BLaER1 (cell line): ENCODE data around the gene PLEKHD1.

Experiments used
- H3K27ac ChIP-seq: shearing (Covaris generic); formaldehyde crosslinking; 2 replicates; pipeline ENCODE4 v1.8.1; 2022
- H3K27me3 ChIP-seq: shearing (Covaris generic); formaldehyde crosslinking; 2 replicates; pipeline ENCODE4 v1.8.1; 2022
- H3K36me3 ChIP-seq: shearing (Covaris generic); formaldehyde crosslinking; 2 replicates; pipeline ENCODE4 v1.8.1; 2022
- H3K4me1 ChIP-seq: shearing (Covaris generic); formaldehyde crosslinking; 2 replicates; pipeline ENCODE4 v1.8.1; 2022
- H3K4me2 ChIP-seq: shearing (Covaris generic); formaldehyde crosslinking; 2 replicates; pipeline ENCODE4 v1.8.1; 2022
- H3K4me3 ChIP-seq: shearing (Covaris generic); formaldehyde crosslinking; 2 replicates; pipeline ENCODE4 v1.8.1; 2022
- H3K9ac ChIP-seq: shearing (Covaris generic); formaldehyde crosslinking; 2 replicates; pipeline ENCODE4 v1.8.1; 2022
- H3K9me3 ChIP-seq: shearing (Covaris generic); formaldehyde crosslinking; 2 replicates; pipeline ENCODE4 v1.8.1; 2022
- H4K20me1 ChIP-seq: shearing (Covaris generic); formaldehyde crosslinking; 2 replicates; pipeline ENCODE4 v1.8.1; 2022
- Cebpa-rat ChIP-seq: shearing (Covaris generic); IDR thresholded peaks from 2 replicates; pipeline ENCODE4 v1.8.1; 2022

The PLEKHD1 gene

DNA sequence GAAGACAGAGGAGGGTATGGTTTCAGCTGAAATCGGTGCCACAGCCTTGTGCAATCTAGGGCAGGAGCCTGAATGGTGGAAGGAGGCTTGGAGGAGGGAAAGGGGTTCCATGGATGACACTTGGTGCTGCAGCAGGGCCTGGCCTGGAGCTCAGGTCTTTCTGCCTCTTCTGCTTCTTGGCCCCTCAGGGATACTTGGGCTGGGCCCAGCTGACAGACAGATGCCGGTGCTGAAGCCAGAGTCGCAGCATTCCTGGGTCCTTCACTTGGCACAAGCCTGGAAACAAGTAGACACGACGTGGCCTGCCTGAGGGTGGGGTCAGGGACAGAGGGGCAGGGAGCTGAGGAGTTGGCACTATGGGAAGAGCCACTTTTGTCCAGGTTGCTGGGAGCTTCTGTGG, 4.4 kb upstream of the PLEKHD1 start:
- peaks cover 48% of the 10 kb centered on the region for H3K4me1 ChIP-seq
- no peak overlapping the region for H3K27ac ChIP-seq
- no peaks in the 10 kb centered on the region for H3K36me3 ChIP-seq
- H3K9ac ChIP-seq: no peak overlapping the region
- no peaks in the 10 kb centered on the region for H3K9me3 ChIP-seq
- peaks cover 29% of the 10 kb centered on the region for H3K27me3 ChIP-seq
- no peak for TF ChIP-seq Cebpa-rat
- no peak overlapping the region for H3K4me3 ChIP-seq
- H3K4me2 ChIP-seq: no peak overlapping the region
- H4K20me1 ChIP-seq: peaks cover 28% of the 10 kb centered on the region; the same call in 1 of the 2 replicates

DNA sequence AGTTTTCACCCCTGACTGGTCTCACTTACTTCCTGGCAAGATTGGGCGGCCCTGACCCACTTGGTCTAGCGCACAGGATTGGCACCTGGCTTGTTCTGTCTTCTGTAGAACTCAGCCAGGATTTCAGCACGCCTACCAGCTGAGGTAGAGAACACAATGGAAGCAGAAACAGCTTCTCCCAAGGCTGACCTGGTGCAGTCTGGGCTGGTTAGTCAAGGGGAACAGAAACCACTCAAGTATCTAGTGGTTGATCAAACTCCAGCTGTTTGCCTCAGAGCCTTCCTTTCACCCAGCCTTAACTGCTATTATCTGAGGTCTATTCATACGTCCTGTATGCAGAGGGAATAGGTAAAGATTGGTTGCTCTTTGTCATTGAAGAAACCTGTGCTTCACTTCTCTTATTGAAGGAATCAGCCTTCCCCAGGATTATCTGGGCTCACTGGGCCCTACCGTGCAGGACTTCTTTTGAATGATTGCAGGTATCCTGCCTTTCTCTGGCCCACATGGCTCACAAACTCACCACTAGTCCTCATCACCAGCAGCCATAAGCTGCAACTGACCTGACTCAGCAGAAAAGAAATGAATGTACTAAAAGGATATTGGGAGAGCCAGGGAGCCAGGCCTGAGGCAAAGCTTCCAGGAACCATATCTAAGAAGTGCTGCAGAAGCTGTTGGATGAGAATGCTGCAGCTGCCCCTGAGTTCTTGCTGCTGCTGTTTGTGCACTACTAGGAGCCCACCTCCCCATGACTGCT, 2.5 kb upstream of the PLEKHD1 start:
- Histone ChIP-seq H4K20me1 (peaks cover 28% of the 10 kb centered on the region; the same call in 1 of the 2 replicates), H3K27me3 (peaks cover 47% of the 10 kb centered on the region), H3K36me3 (no peaks in the 10 kb centered on the region), H3K4me1 (peaks cover 44% of the 10 kb centered on the region), H3K4me2 (peak overlapping the region; percentile 70), H3K9ac (no peak overlapping the region), H3K9me3 (no peaks in the 10 kb centered on the region), H3K4me3 (no peak overlapping the region), H3K27ac (peak overlapping the region; percentile 23; the same call in 1 of the 2 replicates)
- TF ChIP-seq Cebpa-rat: no peak

DNA sequence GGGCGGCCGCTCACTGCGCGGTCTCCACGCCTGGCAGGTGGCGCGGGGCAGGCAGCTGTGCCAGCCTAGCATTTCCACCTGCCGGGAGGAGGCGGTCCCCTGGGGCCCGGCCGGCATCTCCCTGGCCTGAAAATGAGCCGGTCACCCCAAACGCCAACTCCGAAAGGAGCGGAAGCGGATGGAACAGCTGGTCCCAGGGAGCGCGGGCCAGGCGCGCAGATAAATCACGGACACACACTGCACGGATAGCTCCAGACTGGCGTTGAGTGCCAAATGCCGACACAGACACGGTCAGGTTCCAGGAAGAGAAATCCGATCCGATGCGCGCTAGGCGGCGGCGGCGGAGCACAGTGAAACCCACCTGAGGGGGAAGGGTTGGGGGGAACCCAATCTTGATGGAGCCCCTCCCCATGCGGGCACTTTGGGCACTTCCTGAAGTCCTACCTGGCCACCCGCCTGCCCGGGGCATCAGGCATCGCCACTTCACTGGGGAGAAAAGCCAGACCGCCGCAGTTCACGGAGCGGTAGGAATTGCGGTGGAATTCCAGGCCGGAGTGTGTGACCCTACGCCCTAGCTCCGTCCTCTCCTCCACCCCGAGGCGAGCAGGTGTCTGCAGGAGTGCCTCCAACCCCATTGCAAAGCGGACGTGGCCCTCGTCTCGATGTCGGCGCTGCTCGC, 624 bp upstream of the PLEKHD1 start:
- no peak for TF ChIP-seq Cebpa-rat
- no peaks in the 10 kb centered on the region for H3K9me3 ChIP-seq
- H3K27me3 ChIP-seq: peaks cover 47% of the 10 kb centered on the region
- no peak overlapping the region for H3K9ac ChIP-seq
- H3K4me1 ChIP-seq: peaks cover 58% of the 10 kb centered on the region
- H3K27ac ChIP-seq: no peak overlapping the region
- H3K4me3 ChIP-seq: peak overlapping the region; percentile 38
- peak overlapping the region; percentile 66 for H3K4me2 ChIP-seq
- peaks cover 28% of the 10 kb centered on the region; the same call in 1 of the 2 replicates for H4K20me1 ChIP-seq
- H3K36me3 ChIP-seq: no peaks in the 10 kb centered on the region

DNA sequence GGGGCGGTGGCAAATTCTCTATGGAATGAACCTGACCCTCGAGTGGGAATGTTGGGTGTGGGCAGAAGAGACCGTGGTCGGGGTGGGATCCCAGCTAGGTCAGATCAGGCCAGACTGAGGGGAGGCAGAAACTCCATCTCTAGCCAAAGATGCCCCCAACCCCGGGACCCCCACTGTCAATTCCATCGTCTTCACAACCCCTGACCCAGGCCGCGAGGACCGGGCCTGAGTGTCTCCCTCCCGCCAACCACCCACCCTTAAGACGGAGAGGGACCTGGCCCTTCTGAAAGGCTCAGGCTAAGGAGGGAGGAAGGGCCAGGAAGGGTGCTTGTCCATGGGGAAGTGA, 760 bp downstream of the PLEKHD1 start:
- Histone ChIP-seq H3K27me3 (peaks cover 47% of the 10 kb centered on the region), H3K4me3 (no peak overlapping the region), H3K9ac (no peak overlapping the region), H3K36me3 (no peaks in the 10 kb centered on the region), H4K20me1 (peaks cover 28% of the 10 kb centered on the region; the same call in 1 of the 2 replicates), H3K4me2 (no peak overlapping the region), H3K4me1 (peaks cover 58% of the 10 kb centered on the region), H3K9me3 (no peaks in the 10 kb centered on the region), H3K27ac (no peak overlapping the region)
- TF ChIP-seq Cebpa-rat: no peak

DNA sequence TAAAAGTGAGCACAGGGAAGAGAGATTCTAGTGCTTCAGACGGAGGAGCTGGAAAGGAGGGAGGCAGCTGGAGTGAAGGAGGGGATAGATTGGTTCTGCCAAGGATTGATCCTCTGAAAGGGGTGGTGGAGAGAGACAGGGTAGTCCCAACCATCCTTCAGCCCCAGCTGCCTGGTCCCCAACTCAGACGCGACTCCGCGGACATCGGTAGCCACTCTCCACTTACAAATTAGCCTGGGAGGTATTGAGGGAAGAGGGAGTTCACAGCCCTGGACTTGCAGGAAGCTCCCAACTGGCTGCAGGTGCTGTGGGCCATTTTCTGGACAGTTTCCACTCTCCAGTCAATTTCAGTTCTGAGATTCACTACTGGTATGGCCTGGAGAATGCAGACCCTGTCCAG, 1.2 kb downstream of the PLEKHD1 start:
- peaks cover 55% of the 10 kb centered on the region for H3K4me1 ChIP-seq
- H3K27ac ChIP-seq: no peak overlapping the region

DNA sequence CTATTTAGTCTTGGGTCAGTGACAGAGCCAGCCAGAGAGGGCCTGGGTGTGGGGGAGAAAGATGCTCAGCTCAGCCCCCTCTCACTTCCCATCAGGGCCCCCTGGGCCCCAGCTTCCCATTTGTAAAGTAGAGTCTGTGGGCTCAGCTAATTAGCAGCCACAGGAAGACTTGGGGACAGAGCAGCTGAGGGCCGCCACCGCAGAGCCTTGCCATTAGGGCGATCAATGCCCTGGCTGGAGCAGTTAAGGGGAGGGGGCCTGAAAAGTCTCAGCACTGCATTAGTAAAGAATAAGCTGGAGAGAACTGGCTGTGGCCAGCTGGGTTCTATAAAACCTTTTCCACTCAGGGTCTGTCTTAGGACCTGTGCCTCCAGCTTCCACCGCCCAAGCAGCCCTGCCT, 2.7 kb downstream of the PLEKHD1 start:
- no peak overlapping the region for H3K9ac ChIP-seq
- peaks cover 47% of the 10 kb centered on the region for H3K27me3 ChIP-seq
- no peaks in the 10 kb centered on the region for H3K9me3 ChIP-seq
- H3K27ac ChIP-seq: no peak overlapping the region
- peaks cover 24% of the 10 kb centered on the region; the same call in 1 of the 2 replicates for H4K20me1 ChIP-seq
- H3K36me3 ChIP-seq: no peaks in the 10 kb centered on the region
- no peak overlapping the region for H3K4me3 ChIP-seq
- no peak for TF ChIP-seq Cebpa-rat
- peak overlapping the region; percentile 51 for H3K4me2 ChIP-seq
- peaks cover 40% of the 10 kb centered on the region for H3K4me1 ChIP-seq

More for the DNA sequence above, 1.2 kb downstream of the PLEKHD1 start:
- no peak for TF ChIP-seq Cebpa-rat
- no peak overlapping the region for H3K4me2 ChIP-seq
- no peaks in the 10 kb centered on the region for H3K36me3 ChIP-seq
- H3K4me3 ChIP-seq: no peak overlapping the region
- no peaks in the 10 kb centered on the region for H3K9me3 ChIP-seq
- H3K27me3 ChIP-seq: peaks cover 47% of the 10 kb centered on the region
- H4K20me1 ChIP-seq: peaks cover 28% of the 10 kb centered on the region; the same call in 1 of the 2 replicates
- H3K9ac ChIP-seq: no peak overlapping the region

DNA sequence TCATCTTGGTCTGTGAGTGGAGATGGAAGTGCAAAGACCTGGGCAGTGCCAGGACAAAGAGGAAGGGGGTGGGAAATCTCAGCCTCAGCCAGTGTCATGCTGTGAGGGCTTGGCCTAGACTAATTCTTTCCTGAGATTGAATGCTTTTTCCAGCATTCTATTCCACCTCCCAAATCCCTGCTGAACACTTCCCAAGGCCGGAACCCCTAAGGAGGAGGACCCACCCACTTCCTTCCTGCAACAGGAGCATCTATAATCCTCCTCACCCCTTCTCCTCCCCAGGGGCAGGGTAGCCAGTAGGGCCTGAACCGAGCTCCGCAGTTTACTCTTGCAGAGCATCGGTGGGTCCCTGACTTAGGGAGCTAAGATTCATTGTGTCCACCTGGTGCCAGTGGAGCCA, 3.2 kb downstream of the PLEKHD1 start:
- Histone ChIP-seq H4K20me1 (peaks cover 18% of the 10 kb centered on the region; the same call in 1 of the 2 replicates), H3K27me3 (peaks cover 42% of the 10 kb centered on the region), H3K9me3 (no peaks in the 10 kb centered on the region), H3K4me3 (no peak overlapping the region), H3K36me3 (no peaks in the 10 kb centered on the region), H3K4me1 (peaks cover 34% of the 10 kb centered on the region), H3K27ac (no peak overlapping the region), H3K9ac (no peak overlapping the region), H3K4me2 (peak overlapping the region; percentile 51)
- TF ChIP-seq Cebpa-rat: no peak

DNA sequence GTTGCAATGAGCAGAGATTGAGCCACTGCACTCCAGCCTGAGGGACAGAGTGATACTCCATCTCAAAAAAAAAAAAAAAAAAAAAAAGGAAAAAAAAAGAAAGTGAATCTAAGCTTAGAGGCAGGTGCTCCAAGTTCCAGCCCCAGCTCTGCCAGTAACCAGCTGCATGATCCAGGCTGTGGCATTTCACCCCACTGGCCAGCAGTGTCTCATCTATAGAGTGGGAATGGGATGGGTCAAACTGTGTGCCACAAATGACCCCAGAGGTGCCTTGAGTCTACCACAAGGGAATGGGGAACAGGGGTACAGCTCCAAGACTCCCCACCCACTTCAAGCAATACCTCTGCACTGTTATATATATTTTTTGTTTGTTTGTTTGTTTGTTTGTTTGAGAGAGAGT, 5.0 kb downstream of the PLEKHD1 start:
- peaks cover 1% of the 10 kb centered on the region; the same call in 1 of the 2 replicates for H4K20me1 ChIP-seq
- H3K9ac ChIP-seq: no peak overlapping the region
- H3K27me3 ChIP-seq: peaks cover 25% of the 10 kb centered on the region
- no peak overlapping the region for H3K27ac ChIP-seq
- peaks cover 17% of the 10 kb centered on the region for H3K4me1 ChIP-seq
- no peaks in the 10 kb centered on the region for H3K36me3 ChIP-seq
- H3K9me3 ChIP-seq: no peaks in the 10 kb centered on the region
- H3K4me2 ChIP-seq: no peak overlapping the region
- TF ChIP-seq Cebpa-rat: no peak
- H3K4me3 ChIP-seq: no peak overlapping the region

DNA sequence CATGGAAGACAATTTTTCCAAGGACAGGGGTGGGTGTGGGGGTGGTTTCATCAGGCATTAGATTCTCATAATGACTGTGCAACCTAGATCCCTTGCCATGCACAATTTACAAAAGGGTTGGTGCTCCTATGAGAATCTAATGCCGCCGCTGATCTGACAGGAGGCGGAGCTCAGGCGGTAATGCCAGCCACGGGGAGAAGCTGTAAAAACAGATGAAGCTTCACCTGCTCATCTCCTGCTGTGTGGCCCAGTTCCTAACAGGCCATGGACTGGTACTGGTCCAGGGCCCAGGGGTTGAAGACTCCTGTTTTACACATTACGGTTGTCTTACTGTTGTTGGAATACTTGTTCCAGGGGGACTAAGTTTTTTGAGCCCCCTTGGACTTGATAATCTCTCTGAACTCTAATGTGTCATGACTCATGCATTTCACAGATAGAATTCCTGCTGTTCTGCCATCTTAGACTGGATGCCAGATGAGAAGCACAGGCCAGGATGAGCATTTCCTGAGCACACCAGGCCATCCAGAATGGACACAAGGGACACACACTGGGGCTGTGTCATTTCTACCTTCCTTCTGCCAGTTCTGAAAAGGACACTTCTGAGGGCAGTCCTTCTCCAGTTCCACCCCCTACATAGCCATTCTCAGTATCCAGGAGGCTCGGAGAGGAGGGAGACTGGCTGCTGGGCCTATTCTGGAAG, 5.8 kb downstream of the PLEKHD1 start:
- no peaks in the 10 kb centered on the region for H3K36me3 ChIP-seq
- H3K27me3 ChIP-seq: peaks cover 16% of the 10 kb centered on the region

GRCh38 chr14:69491193-69491592, 6.7 kb downstream of the PLEKHD1 start:
- Histone ChIP-seq H3K27me3 (peaks cover 8% of the 10 kb centered on the region), H3K9ac (no peak overlapping the region), H3K9me3 (no peaks in the 10 kb centered on the region), H3K27ac (no peak overlapping the region), H3K4me1 (peaks cover 17% of the 10 kb centered on the region), H3K4me3 (no peak overlapping the region), H3K4me2 (no peak overlapping the region), H3K36me3 (no peaks in the 10 kb centered on the region), H4K20me1 (no peaks in the 10 kb centered on the region)
- no peak for TF ChIP-seq Cebpa-rat

More for the DNA sequence above, 5.8 kb downstream of the PLEKHD1 start:
- peaks cover 17% of the 10 kb centered on the region for H3K4me1 ChIP-seq
- no peak overlapping the region for H3K27ac ChIP-seq
- H3K4me2 ChIP-seq: no peak overlapping the region
- H3K9ac ChIP-seq: no peak overlapping the region
- no peaks in the 10 kb centered on the region for H4K20me1 ChIP-seq
- H3K4me3 ChIP-seq: no peak overlapping the region
- no peak for TF ChIP-seq Cebpa-rat
- H3K9me3 ChIP-seq: no peaks in the 10 kb centered on the region
